Measurements from ENCODE around the gene RASGRF2. TPM values are rescaled to one million over a fixed set of nuclear protein-coding genes. Genes with fewer than 3 reads are reported as not detected.

Gene RASGRF2
- total RNA-seq, 1 donor from 2014 or later: 1.4 TPM

GRCh38 chr5:80978772-80979317, 18.7 kb downstream of the RASGRF2 start:
- H3K36me3 Mint-ChIP-seq (ENCODE audit: unreplicated experiment): no peaks in the 10 kb centered on the region
- no peak for DNase-seq
- no peaks in the 10 kb centered on the region for H3K9me3 Mint-ChIP-seq (ENCODE audit: unreplicated experiment)
- peaks cover 4% of the 10 kb centered on the region for H3K27me3 Mint-ChIP-seq (ENCODE audit: unreplicated experiment)
- TF ChIP-seq CTCF (IDR thresholded peaks at IDR 0.05; ENCODE audit: partially characterized antibody, unreplicated experiment): no peak
- no peak overlapping the region for H3K27ac Mint-ChIP-seq (ENCODE audit: unreplicated experiment)
- H3K4me1 Mint-ChIP-seq (ENCODE audit: low read depth, unreplicated experiment): no peaks in the 10 kb centered on the region
- H3K4me3 Mint-ChIP-seq (ENCODE audit: unreplicated experiment): no peak overlapping the region

GRCh38 chr5:80982093-80982492, 21.9 kb downstream of the RASGRF2 start:
- Mint-ChIP-seq H3K27ac (ENCODE audit: unreplicated experiment) (no peak overlapping the region), H3K9me3 (ENCODE audit: unreplicated experiment) (no peaks in the 10 kb centered on the region), H3K4me1 (ENCODE audit: low read depth, unreplicated experiment) (no peaks in the 10 kb centered on the region), H3K27me3 (ENCODE audit: unreplicated experiment) (peaks cover 2% of the 10 kb centered on the region), H3K4me3 (ENCODE audit: unreplicated experiment) (no peak overlapping the region), H3K36me3 (ENCODE audit: unreplicated experiment) (no peaks in the 10 kb centered on the region)
- DNase-seq: no peak
- no peak for TF ChIP-seq CTCF (IDR thresholded peaks at IDR 0.05; ENCODE audit: partially characterized antibody, unreplicated experiment)

GRCh38 chr5:80985600-80986228, 25.6 kb downstream of the RASGRF2 start:
- TF ChIP-seq CTCF (IDR thresholded peaks at IDR 0.05; ENCODE audit: partially characterized antibody, unreplicated experiment): no peak
- Mint-ChIP-seq H3K4me1 (ENCODE audit: low read depth, unreplicated experiment) (no peaks in the 10 kb centered on the region), H3K27ac (ENCODE audit: unreplicated experiment) (no peak overlapping the region), H3K4me3 (ENCODE audit: unreplicated experiment) (no peak overlapping the region), H3K36me3 (ENCODE audit: unreplicated experiment) (no peaks in the 10 kb centered on the region), H3K27me3 (ENCODE audit: unreplicated experiment) (peaks cover 2% of the 10 kb centered on the region), H3K9me3 (ENCODE audit: unreplicated experiment) (no peaks in the 10 kb centered on the region)
- DNase-seq: no peak

- no peak for DNase-seq
- TF ChIP-seq CTCF (IDR thresholded peaks at IDR 0.05; ENCODE audit: partially characterized antibody, unreplicated experiment): no peak
- Mint-ChIP-seq H3K9me3 (ENCODE audit: unreplicated experiment) (no peaks in the 10 kb centered on the region), H3K27ac (ENCODE audit: unreplicated experiment) (no peak overlapping the region), H3K4me3 (ENCODE audit: unreplicated experiment) (no peak overlapping the region), H3K36me3 (ENCODE audit: unreplicated experiment) (no peaks in the 10 kb centered on the region), H3K27me3 (ENCODE audit: unreplicated experiment) (peaks cover 2% of the 10 kb centered on the region), H3K4me1 (ENCODE audit: low read depth, unreplicated experiment) (no peaks in the 10 kb centered on the region)
Observed at GRCh38 chr5:80986382-80986781, 26.2 kb downstream of the RASGRF2 start.

- Mint-ChIP-seq H3K27me3 (ENCODE audit: unreplicated experiment) (no peaks in the 10 kb centered on the region), H3K9me3 (ENCODE audit: unreplicated experiment) (peaks cover 1% of the 10 kb centered on the region), H3K4me3 (ENCODE audit: unreplicated experiment) (no peak overlapping the region), H3K36me3 (ENCODE audit: unreplicated experiment) (no peaks in the 10 kb centered on the region), H3K4me1 (ENCODE audit: low read depth, unreplicated experiment) (no peaks in the 10 kb centered on the region), H3K27ac (ENCODE audit: unreplicated experiment) (no peak overlapping the region)
- no peak for DNase-seq
- TF ChIP-seq CTCF (IDR thresholded peaks at IDR 0.05; ENCODE audit: partially characterized antibody, unreplicated experiment): no peak
Observed at GRCh38 chr5:80987078-80987766, 27.1 kb downstream of the RASGRF2 start.

Data from glutamatergic neuron (in vitro differentiated cells).